SU-DHL-6 (cell line): ENCODE measurements around the gene MYO7A.

Experiments
- H2AFZ ChIP-seq: fragments of 200-600 bp; sonication (generic); 2 replicates; pipeline ENCODE4 v1.6.1; 2014; ENCODE audit warnings: low read depth, mild to moderate bottlenecking, moderate library complexity, mixed read lengths, antibody characterized with exemption, low read length; ENCODE audit not compliant: severe bottlenecking
- H3F3A ChIP-seq: fragments of 200-600 bp; shearing (Covaris generic); 2 replicates; pipeline ENCODE4 v1.6.0; 2016; ENCODE audit warnings: antibody characterized with exemption, mild to moderate bottlenecking; ENCODE audit not compliant: insufficient read depth
- H3K27ac ChIP-seq: fragments of 200-600 bp; sonication (generic); 2 replicates; pipeline ENCODE4 v1.5.1; 2016; ENCODE audit warnings: low read depth, mild to moderate bottlenecking, low read length, moderate library complexity, mixed read lengths
- H3K27me3 ChIP-seq: fragments of 200-600 bp; sonication (generic), shearing (Covaris generic); 2 replicates; pipeline ENCODE4 v1.6.0; 2014; ENCODE audit warnings: mild to moderate bottlenecking, low read length
- H3K36me3 ChIP-seq: fragments of 200-600 bp; sonication (generic); 2 replicates; pipeline ENCODE4 v1.6.1; 2014; ENCODE audit warnings: mild to moderate bottlenecking, low read length, mixed read lengths
- H3K4me2 ChIP-seq: fragments of 300-600, 200-600 bp; shearing (Covaris generic), sonication (generic); 2 replicates; pipeline ENCODE4 v1.6.0; 2014; ENCODE audit warnings: low read length, low read depth, mild to moderate bottlenecking; ENCODE audit not compliant: poor library complexity, severe bottlenecking
- H3K4me3 ChIP-seq: fragments of 200-600 bp; sonication (generic); 2 replicates; pipeline ENCODE4 v1.5.1; 2014; ENCODE audit warnings: antibody characterized with exemption, low read length, mild to moderate bottlenecking, mixed read lengths; ENCODE audit not compliant: insufficient read depth, poor library complexity, severe bottlenecking
- H3K79me2 ChIP-seq: fragments of 200-600 bp; sonication (generic); 2 replicates; pipeline ENCODE4 v1.6.1; 2014; ENCODE audit warnings: mild to moderate bottlenecking, low read length, moderate library complexity; ENCODE audit not compliant: insufficient read depth
- H3K9ac ChIP-seq: fragments of 200-600 bp; sonication (generic); 2 replicates; pipeline ENCODE4 v1.7.0; 2014; ENCODE audit warnings: mild to moderate bottlenecking, low read length
- H3K9me2 ChIP-seq: fragments of 200-600 bp; sonication (generic); replicated peaks from 2 replicates; pipeline ENCODE4 v1.6.1; 2014; ENCODE audit warnings: low read length; ENCODE audit not compliant: insufficient read depth
- H3K9me3 ChIP-seq: fragments of 200-600 bp; sonication (generic); 2 replicates; pipeline ENCODE4 v1.6.1; 2014; ENCODE audit warnings: low read length, mixed read lengths; ENCODE audit not compliant: insufficient read depth
- H4K20me1 ChIP-seq: fragments of 200-600 bp; sonication (generic); 2 replicates; pipeline ENCODE4 v1.6.1; 2014; ENCODE audit warnings: low read depth, mild to moderate bottlenecking, antibody characterized with exemption, low read length, moderate library complexity, mixed read lengths
- EZH2phosphoT487 ChIP-seq: fragments of 200-600 bp; sonication (generic), shearing (Covaris generic); conservative IDR thresholded peaks from 2 replicates; pipeline ENCODE4 v1.6.1; 2018; ENCODE audit warnings: mild to moderate bottlenecking, antibody characterized with exemption, low read length, moderate library complexity, mixed read lengths
- TF ChIP-seq, protein P1 (sequence below): fragments of 200-600 bp; sonication (generic); IDR thresholded peaks from one replicate; pipeline ENCODE4 v1.5.1; 2017; ENCODE audit warnings: antibody characterized with exemption, mild to moderate bottlenecking, low read length, moderate library complexity; ENCODE audit not compliant: insufficient read depth, poor library complexity, severe bottlenecking

MYO7A gene

DNA sequence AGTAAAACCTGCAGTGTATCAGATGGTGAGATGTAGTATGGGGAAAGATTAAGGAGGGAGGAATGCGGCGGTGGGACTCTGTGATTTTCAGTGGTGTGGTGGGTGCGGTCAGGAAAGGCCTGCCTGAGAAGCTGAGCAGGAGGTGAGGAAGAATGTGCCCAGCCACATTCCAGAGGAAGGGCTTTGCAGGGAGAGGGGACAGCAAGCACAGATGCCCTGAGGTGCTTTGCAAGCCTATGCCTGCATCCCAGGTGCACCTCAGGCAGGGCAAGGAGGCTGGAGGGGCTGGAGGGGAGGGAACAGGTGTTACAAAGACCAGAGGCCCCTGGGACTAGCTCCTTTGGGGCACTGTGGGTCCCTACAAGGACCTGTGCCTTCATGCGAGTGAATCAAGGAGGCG lies 42.1 kb downstream of the MYO7A start:
- Histone ChIP-seq H3K4me3 (no peak overlapping the region), H3F3A (no peaks in the 10 kb centered on the region), H2AFZ (no peak overlapping the region), H3K9me3 (no peaks in the 10 kb centered on the region), H3K9ac (no peak overlapping the region), H3K27me3 (no peaks in the 10 kb centered on the region), H4K20me1 (no peaks in the 10 kb centered on the region), H3K27ac (no peak overlapping the region), H3K9me2 (no peaks in the 10 kb centered on the region), H3K36me3 (no peaks in the 10 kb centered on the region), H3K79me2 (no peaks in the 10 kb centered on the region), H3K4me2 (no peak overlapping the region)
- TF ChIP-seq, protein P1, sequence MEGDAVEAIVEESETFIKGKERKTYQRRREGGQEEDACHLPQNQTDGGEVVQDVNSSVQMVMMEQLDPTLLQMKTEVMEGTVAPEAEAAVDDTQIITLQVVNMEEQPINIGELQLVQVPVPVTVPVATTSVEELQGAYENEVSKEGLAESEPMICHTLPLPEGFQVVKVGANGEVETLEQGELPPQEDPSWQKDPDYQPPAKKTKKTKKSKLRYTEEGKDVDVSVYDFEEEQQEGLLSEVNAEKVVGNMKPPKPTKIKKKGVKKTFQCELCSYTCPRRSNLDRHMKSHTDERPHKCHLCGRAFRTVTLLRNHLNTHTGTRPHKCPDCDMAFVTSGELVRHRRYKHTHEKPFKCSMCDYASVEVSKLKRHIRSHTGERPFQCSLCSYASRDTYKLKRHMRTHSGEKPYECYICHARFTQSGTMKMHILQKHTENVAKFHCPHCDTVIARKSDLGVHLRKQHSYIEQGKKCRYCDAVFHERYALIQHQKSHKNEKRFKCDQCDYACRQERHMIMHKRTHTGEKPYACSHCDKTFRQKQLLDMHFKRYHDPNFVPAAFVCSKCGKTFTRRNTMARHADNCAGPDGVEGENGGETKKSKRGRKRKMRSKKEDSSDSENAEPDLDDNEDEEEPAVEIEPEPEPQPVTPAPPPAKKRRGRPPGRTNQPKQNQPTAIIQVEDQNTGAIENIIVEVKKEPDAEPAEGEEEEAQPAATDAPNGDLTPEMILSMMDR = no peak
- no peak for TF ChIP-seq EZH2phosphoT487

DNA sequence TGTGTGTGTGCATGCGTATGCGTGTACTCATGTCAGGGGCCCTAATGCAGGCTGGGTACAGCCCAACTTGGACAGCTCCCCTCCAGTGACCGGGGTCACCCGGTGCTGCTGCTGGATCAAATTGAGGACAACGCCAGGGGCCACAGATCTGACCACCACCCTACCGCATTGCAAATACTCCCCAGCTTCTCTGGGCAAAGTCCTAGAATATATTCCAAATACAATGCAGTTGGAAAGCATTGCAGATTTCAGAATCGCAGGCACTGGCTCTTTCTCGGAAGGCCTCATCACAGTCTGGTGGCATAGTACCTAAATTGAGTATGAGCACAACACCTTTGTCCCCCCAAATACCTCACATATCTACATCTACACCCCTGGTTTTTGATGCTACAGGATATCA lies 43.2 kb downstream of the MYO7A start:
- H3K27ac ChIP-seq = no peak overlapping the region
- no peaks in the 10 kb centered on the region for H3F3A ChIP-seq
- H2AFZ ChIP-seq = no peak overlapping the region
- no peaks in the 10 kb centered on the region for H3K36me3 ChIP-seq
- H3K4me3 ChIP-seq = no peak overlapping the region
- no peaks in the 10 kb centered on the region for H3K27me3 ChIP-seq
- H3K79me2 ChIP-seq = no peaks in the 10 kb centered on the region
- H3K9ac ChIP-seq = no peak overlapping the region
- TF ChIP-seq EZH2phosphoT487 = no peak
- TF ChIP-seq, protein P1 = no peak
- no peaks in the 10 kb centered on the region for H3K9me3 ChIP-seq
- no peak overlapping the region for H3K4me2 ChIP-seq
- no peaks in the 10 kb centered on the region for H3K9me2 ChIP-seq
- H4K20me1 ChIP-seq = no peaks in the 10 kb centered on the region

DNA sequence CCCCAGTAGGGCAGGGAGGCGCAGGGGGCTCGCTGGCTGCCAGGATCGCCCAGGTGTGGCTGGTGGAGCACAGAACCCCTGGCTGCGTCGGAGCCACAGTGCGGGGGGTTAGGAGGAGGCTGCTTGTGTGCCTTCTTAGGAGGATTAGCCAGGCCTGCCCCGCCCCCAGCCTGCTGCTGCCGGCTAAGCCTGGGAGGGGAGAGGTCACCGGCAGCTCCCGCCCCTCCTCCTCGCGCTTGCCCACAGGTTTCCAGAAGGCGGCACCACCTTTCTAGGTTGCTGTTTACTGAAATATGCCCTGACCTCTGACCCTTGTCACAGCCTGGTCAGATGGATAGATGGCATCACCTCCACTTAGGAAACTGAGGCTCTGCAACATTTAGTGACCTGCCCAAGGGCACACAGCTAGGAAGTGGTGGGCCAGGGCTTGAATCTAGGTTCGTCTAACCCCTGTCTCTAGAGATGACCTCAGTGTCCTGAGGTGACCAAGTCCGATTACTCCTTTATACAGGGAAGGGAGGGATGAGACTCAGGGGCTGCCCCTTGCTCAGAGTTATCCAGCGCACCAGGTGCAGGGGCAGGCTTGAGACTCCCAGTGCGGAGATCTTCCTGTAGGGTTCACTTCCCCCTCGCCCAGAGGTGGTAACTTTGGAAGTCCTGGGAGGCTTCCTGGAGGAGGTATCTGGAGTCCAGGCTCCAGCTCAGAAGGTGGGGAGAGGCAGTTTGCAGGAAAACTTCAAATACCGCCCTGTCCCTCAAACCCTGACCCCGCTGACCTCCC lies 44.0 kb downstream of the MYO7A start:
- no peak overlapping the region for H3K4me2 ChIP-seq

More for the DNA sequence above, 44.0 kb downstream of the MYO7A start:
- Histone ChIP-seq H3K79me2 (no peaks in the 10 kb centered on the region), H3K27ac (no peak overlapping the region), H3K9me3 (no peaks in the 10 kb centered on the region), H3K9ac (no peak overlapping the region), H3K4me3 (no peak overlapping the region), H3K27me3 (no peaks in the 10 kb centered on the region), H2AFZ (no peak overlapping the region), H3K36me3 (no peaks in the 10 kb centered on the region), H4K20me1 (no peaks in the 10 kb centered on the region), H3K9me2 (no peaks in the 10 kb centered on the region), H3F3A (no peaks in the 10 kb centered on the region)
- no peak for TF ChIP-seq EZH2phosphoT487
- TF ChIP-seq, protein P1 = no peak
